IMR-90 (cell line): ENCODE measurements around the gene LSM7. TPM values are rescaled to one million over a fixed set of nuclear protein-coding genes. Genes with fewer than 3 reads are reported as not detected.

Experiments
- ATAC-seq: fragments of 200-7000 bp; cut with Tn5 transposase; 2 replicates; pipeline ENCODE4 v1.9.1; 2020; ENCODE audit warnings: low read depth, mild to moderate bottlenecking, moderate library complexity
- BruUV-seq: library from RNA; stranded (reverse); fragments of 400-500 nt; replicated peaks from 2 replicates; lab custom pipeline; 2021; lab: Mats Ljungman, UMichigan
- CTCF ChIA-PET: fragments of 300-600 bp; formaldehyde crosslinking; extraction: SDS; loops from one replicate; lab custom pipeline; 2021; ENCODE audit warnings: antibody characterized with exemption; lab: Yijun Ruan, JAX
- POLR2A ChIA-PET: fragments of 300-600 bp; sonication (Branson Sonifier 250); formaldehyde crosslinking; loops from one replicate; lab custom pipeline; 2022; ENCODE audit warnings: antibody characterized with exemption; ENCODE audit not compliant: unreplicated experiment; lab: Charles Lee
- DNase-seq: peaks from one replicate; pipeline ENCODE4 v3.0.0; 2013
- H2AFZ ChIP-seq: replicated peaks from 2 replicates; pipeline ENCODE3; 2013; ENCODE audit warnings: low read length, mild to moderate bottlenecking; ENCODE audit not compliant: poor library complexity
- H2AK5ac ChIP-seq: 2 replicates; pipeline ENCODE4 v1.6.1; 2013; ENCODE audit warnings: low read depth, low read length, inconsistent platforms
- H2AK9ac ChIP-seq: replicated peaks from 2 replicates; pipeline ENCODE3; 2013; ENCODE audit warnings: mild to moderate bottlenecking, low read depth, low read length, moderate library complexity; ENCODE audit not compliant: poor library complexity
- H2BK120ac ChIP-seq: 2 replicates; pipeline ENCODE4 v1.6.1; 2013; ENCODE audit warnings: low read depth, low read length, inconsistent platforms
- H2BK15ac ChIP-seq: 3 replicates; pipeline ENCODE4 v1.6.1; 2013; ENCODE audit warnings: low read depth, low read length, inconsistent platforms
- H2BK20ac ChIP-seq: 2 replicates; pipeline ENCODE4 v1.6.1; 2013; ENCODE audit warnings: low read depth, mild to moderate bottlenecking, inconsistent platforms, low read length, moderate library complexity
- H2BK5ac ChIP-seq: 2 replicates; pipeline ENCODE4 v1.6.1; 2013; ENCODE audit warnings: mild to moderate bottlenecking, low read depth, low read length, inconsistent platforms; ENCODE audit not compliant: poor library complexity, severe bottlenecking
- H3K14ac ChIP-seq: replicated peaks from 2 replicates; pipeline ENCODE4 v1.6.1; 2013; ENCODE audit warnings: low read depth, low read length, inconsistent platforms
- H3K18ac ChIP-seq: 2 replicates; pipeline ENCODE4 v1.6.1; 2013; ENCODE audit warnings: low read depth, low read length, control low read depth
- H3K23ac ChIP-seq: 2 replicates; pipeline ENCODE4 v1.6.1; 2013; ENCODE audit warnings: low read depth, low read length, inconsistent platforms
- H3K27ac ChIP-seq: 2 replicates; pipeline ENCODE4 v1.5.1; 2013; ENCODE audit warnings: mild to moderate bottlenecking, control low read depth, low read length; ENCODE audit not compliant: insufficient read depth
- H3K27me3 ChIP-seq: 2 replicates; pipeline ENCODE4 v1.6.1; 2013; ENCODE audit warnings: low read length; ENCODE audit not compliant: control insufficient read depth, insufficient read depth
- H3K36me3 ChIP-seq: 2 replicates; pipeline ENCODE4 v1.6.1; 2013; ENCODE audit warnings: low read length, mixed read lengths; ENCODE audit not compliant: control insufficient read depth, insufficient read depth
- H3K4ac ChIP-seq: 2 replicates; pipeline ENCODE4 v1.6.1; 2013; ENCODE audit warnings: low read depth, low read length, inconsistent platforms
- H3K4me1 ChIP-seq: 2 replicates; pipeline ENCODE4 v1.6.1; 2013; ENCODE audit warnings: low read length, mixed read lengths; ENCODE audit not compliant: control insufficient read depth, insufficient read depth
- H3K4me2 ChIP-seq: 2 replicates; pipeline ENCODE4 v1.6.1; 2013; ENCODE audit warnings: low read depth, mild to moderate bottlenecking, control low read depth, low read length, moderate library complexity
- H3K4me3 ChIP-seq: 2 replicates; pipeline ENCODE4 v1.5.1; 2013; ENCODE audit warnings: low read depth, mild to moderate bottlenecking, control low read depth, low read length, moderate library complexity; ENCODE audit not compliant: insufficient read depth
- H3K56ac ChIP-seq: 2 replicates; pipeline ENCODE4 v1.6.1; 2013; ENCODE audit warnings: low read length, inconsistent platforms; ENCODE audit not compliant: insufficient read depth; ENCODE audit errors: extremely low read depth
- H3K79me1 ChIP-seq, 2 experiments: 2 replicates each; pipeline ENCODE4 v1.6.1; 2013; ENCODE audit warnings: low read length in 2 of 2, inconsistent platforms in 1 of 2, low read depth in 1 of 2
- H3K9ac ChIP-seq: 2 replicates; pipeline ENCODE4 v1.6.1; 2013; ENCODE audit warnings: low read depth, low read length, control low read depth
- H3K9me1 ChIP-seq: 2 replicates; pipeline ENCODE4 v1.6.1; 2013; ENCODE audit warnings: low read length, inconsistent platforms; ENCODE audit not compliant: insufficient read depth
- H3K9me3 ChIP-seq: 2 replicates; pipeline ENCODE4 v1.6.1; 2013; ENCODE audit warnings: low read length; ENCODE audit not compliant: control insufficient read depth, insufficient read depth
- H4K20me1 ChIP-seq: 2 replicates; pipeline ENCODE4 v1.6.1; 2013; ENCODE audit warnings: low read length, inconsistent platforms; ENCODE audit not compliant: insufficient read depth
- H4K5ac ChIP-seq: 2 replicates; pipeline ENCODE4 v1.6.1; 2013; ENCODE audit warnings: mild to moderate bottlenecking, low read depth, low read length, control low read depth
- H4K8ac ChIP-seq, 2 experiments: 2 replicates each; pipeline ENCODE4 v1.6.1; 2013; ENCODE audit warnings: low read depth in 2 of 2, low read length in 2 of 2, control low read depth in 1 of 2, inconsistent platforms in 1 of 2
- H4K91ac ChIP-seq: 2 replicates; pipeline ENCODE4 v1.6.1; 2013; ENCODE audit warnings: low read depth, low read length, inconsistent platforms; ENCODE audit not compliant: insufficient read depth
- BHLHE40 ChIP-seq: fragments of 150-350 bp; IDR thresholded peaks from 2 replicates; pipeline ENCODE4 v1.6.1; 2016; ENCODE audit warnings: mild to moderate bottlenecking, low read depth, low read length
- CEBPB ChIP-seq: IDR thresholded peaks from 2 replicates; pipeline ENCODE4 v1.6.1; 2012; ENCODE audit warnings: low read depth, low read length, improper control_type of control experiment
- CHD1 ChIP-seq: IDR thresholded peaks from 2 replicates; pipeline ENCODE4 v1.6.1; 2012; ENCODE audit warnings: low read depth, low read length, improper control_type of control experiment
- FOS ChIP-seq: fragments of 150-350 bp; IDR thresholded peaks from 2 replicates; pipeline ENCODE4 v1.6.1; 2016; ENCODE audit warnings: low read depth, low read length
- MAFK ChIP-seq: IDR thresholded peaks from 2 replicates; pipeline ENCODE4 v1.6.1; 2012; ENCODE audit warnings: low read depth, low read length, improper control_type of control experiment
- MAZ ChIP-seq: IDR thresholded peaks from 2 replicates; pipeline ENCODE4 v1.6.1; 2012; ENCODE audit warnings: low read depth, mild to moderate bottlenecking, low read length, improper control_type of control experiment, moderate library complexity, borderline replicate concordance
- MXI1 ChIP-seq: IDR thresholded peaks from 2 replicates; pipeline ENCODE4 v1.6.1; 2012; ENCODE audit warnings: low read depth, mild to moderate bottlenecking, low read length, moderate library complexity, borderline replicate concordance
- NFE2L2 ChIP-seq: fragments of 150-350 bp; IDR thresholded peaks from 2 replicates; pipeline ENCODE4 v1.6.1; 2016; ENCODE audit warnings: low read depth, mild to moderate bottlenecking, low read length
- POLR2A ChIP-seq: IDR thresholded peaks from 2 replicates; pipeline ENCODE4 v1.6.1; 2012; ENCODE audit warnings: mild to moderate bottlenecking, low read depth, low read length
- RAD21 ChIP-seq: IDR thresholded peaks from 2 replicates; pipeline ENCODE4 v1.6.1; 2012; ENCODE audit warnings: low read length, improper control_type of control experiment
- RCOR1 ChIP-seq: IDR thresholded peaks from 2 replicates; pipeline ENCODE4 v1.6.1; 2012; ENCODE audit warnings: mild to moderate bottlenecking, low read length, improper control_type of control experiment; ENCODE audit not compliant: insufficient replicate concordance
- RFX5 ChIP-seq: IDR thresholded peaks from 2 replicates; pipeline ENCODE4 v1.8.0; 2012; ENCODE audit warnings: low read depth, mild to moderate bottlenecking, low read length, moderate library complexity
- SMC3 ChIP-seq: fragments of 150-350 bp; IDR thresholded peaks from 2 replicates; pipeline ENCODE4 v1.6.1; 2016; ENCODE audit warnings: low read depth, mild to moderate bottlenecking, antibody characterized with exemption, low read length, moderate library complexity
- WGBS, 2 experiments: methylation state at CpG; one replicate each; pipeline versions ENCODE4 v1.1.5 to v1.1.7; 2013; ENCODE audit warnings: missing lambda C conversion rate in 2 of 2; ENCODE audit not compliant: insufficient read length in 1 of 2; ENCODE audit errors: extremely low coverage in 2 of 2; 5-methylcytosine and 5-hydroxymethylcytosine counted together
- dilution Hi-C: fragments of 300-500 bp; cut with HindIII; formaldehyde crosslinking; loops from one replicate; pipeline ENCODE4 v1.14.3; 2018; ENCODE audit warnings: low sequenced_read_pairs; ENCODE audit not compliant: unreplicated experiment
- in situ Hi-C: fragments of 300-500 bp; cut with MboI; formaldehyde crosslinking; loops from 3 replicates; pipeline ENCODE4 v1.14.3; 2019; ENCODE audit warnings: low sequenced_read_pairs, inconsistent platforms, mixed read lengths
- intact Hi-C: fragments of 100-400 bp; cut with micrococcal nuclease; formaldehyde crosslinking; loops from 2 replicates; pipeline ENCODE4 v1.10.0; 2022
- polyA plus RNA-seq, 3 experiments: library from polyadenylated mRNA; depleted of rRNA; stranded (reverse); fragments of >200 nt; gene quantifications; 2 replicates each; pipeline ENCODE4 v1.2.3, GENCODE V29; 2012; ENCODE audit warnings: low replicate concordance in 1 of 3
- total RNA-seq: library from RNA; depleted of rRNA; stranded (reverse); fragments of >200 nt; gene quantifications from 2 replicates; pipeline ENCODE4 v1.2.3, GENCODE V29; 2012
- TF ChIP-seq, protein P1 (sequence below): fragments of 150-350 bp; IDR thresholded peaks from 2 replicates; pipeline ENCODE4 v1.6.1; 2016; ENCODE audit warnings: low read depth, mild to moderate bottlenecking, low read length, moderate library complexity, borderline replicate concordance
- TF ChIP-seq, protein P2 (sequence below): conservative IDR thresholded peaks from 2 replicates; pipeline ENCODE4 v1.5.1; 2012; ENCODE audit warnings: mild to moderate bottlenecking, low read depth, low read length, improper control_type of control experiment
- TF ChIP-seq, protein P3 (sequence below): fragments of 150-350 bp; IDR thresholded peaks from 2 replicates; pipeline ENCODE4 v1.6.1; 2017; ENCODE audit warnings: mild to moderate bottlenecking, antibody characterized with exemption, low read length, low read depth

LSM7 gene
- total and polyA plus RNA-seq, 2 of the 4 experiments (the other 2 are of a cell fraction), result 145 to 708 TPM

DNA sequence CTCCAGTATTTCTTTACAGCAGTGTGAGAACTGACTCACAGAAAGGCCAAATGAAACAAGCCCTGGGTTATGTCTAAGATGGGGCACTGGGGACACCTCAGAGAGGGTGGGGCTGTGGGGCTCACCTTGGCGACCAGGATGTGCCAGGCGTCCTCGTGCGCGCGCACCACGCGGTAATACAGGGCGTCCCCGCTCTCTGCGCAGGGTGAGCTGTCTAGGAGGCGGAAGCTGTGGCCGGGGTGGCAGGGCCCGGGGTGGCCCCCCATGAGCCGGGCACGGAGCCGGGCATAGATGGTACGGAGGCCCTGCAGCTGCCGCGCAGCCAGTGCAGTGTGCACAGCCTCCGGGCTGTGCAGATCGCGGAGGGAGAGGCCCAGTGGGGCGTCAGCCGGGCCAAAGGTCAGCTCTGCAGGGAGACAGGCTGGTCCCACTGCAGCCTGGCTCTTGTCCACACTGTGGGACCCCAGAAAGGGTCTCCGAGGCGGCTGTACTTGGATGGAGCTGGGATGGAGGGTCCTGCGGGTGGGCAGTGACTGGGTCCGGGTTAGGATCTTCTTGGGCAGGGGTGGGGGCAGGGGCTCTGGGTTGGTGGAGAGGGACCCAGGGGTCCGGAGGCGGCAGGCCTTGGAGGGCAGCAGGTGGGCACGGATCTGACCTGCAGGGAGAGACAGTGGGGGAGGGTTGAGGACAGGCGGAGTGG lies 49.8 kb downstream of the LSM7 start:
- Histone ChIP-seq H3K9ac (no peak overlapping the region), H3K36me3 (peaks cover 15% of the 10 kb centered on the region; the same call in 1 of the 2 replicates), H3K56ac (no peak overlapping the region), H2BK20ac (no peak overlapping the region), H2BK15ac (no peak overlapping the region), H3K27me3 (no peaks in the 10 kb centered on the region), H3K4me2 (no peak overlapping the region), H3K23ac (no peak overlapping the region), H2AFZ (no peak overlapping the region), H3K18ac (no peak overlapping the region), H2BK120ac (no peak overlapping the region), H2BK5ac (no peak overlapping the region), H3K14ac (no peak overlapping the region), H2AK5ac (no peak overlapping the region), H3K4ac (no peak overlapping the region), H4K5ac (no peak overlapping the region), H3K9me1 (no peaks in the 10 kb centered on the region), H3K4me3 (no peak overlapping the region), H3K9me3 (no peaks in the 10 kb centered on the region), H4K91ac (no peak overlapping the region), H4K20me1 (peaks cover 35% of the 10 kb centered on the region), H3K4me1 (peaks cover 11% of the 10 kb centered on the region), H3K27ac (no peak overlapping the region), H4K8ac (no peak overlapping the region), H3K79me1 (peaks cover 7 to 30% of the 10 kb centered on the region in 2 experiments; a peak in 3 of 4 replicates), H2AK9ac (no peak overlapping the region)
- intact Hi-C loops (no loop called here), dilution Hi-C loops (no loop called here), in situ Hi-C loops (loop anchor here (10.0 kb wide), 1 partner anchor 336 kb away; no protein-coding TSS in a partner anchor)
- ATAC-seq (no peak), DNase-seq (no peak)
- CTCF ChIA-PET, result no interaction called here
- WGBS, 2 experiments, result 91% methylated on average over 20 of the region's 33 CpGs; no CpG with 5 or more reads in 1 of the 2 experiments
- POLR2A ChIA-PET, result no interaction called here
- no peak for TF ChIP-seq CHD1
- no peak for TF ChIP-seq RCOR1
- no peak for TF ChIP-seq RAD21
- TF ChIP-seq, protein P1, sequence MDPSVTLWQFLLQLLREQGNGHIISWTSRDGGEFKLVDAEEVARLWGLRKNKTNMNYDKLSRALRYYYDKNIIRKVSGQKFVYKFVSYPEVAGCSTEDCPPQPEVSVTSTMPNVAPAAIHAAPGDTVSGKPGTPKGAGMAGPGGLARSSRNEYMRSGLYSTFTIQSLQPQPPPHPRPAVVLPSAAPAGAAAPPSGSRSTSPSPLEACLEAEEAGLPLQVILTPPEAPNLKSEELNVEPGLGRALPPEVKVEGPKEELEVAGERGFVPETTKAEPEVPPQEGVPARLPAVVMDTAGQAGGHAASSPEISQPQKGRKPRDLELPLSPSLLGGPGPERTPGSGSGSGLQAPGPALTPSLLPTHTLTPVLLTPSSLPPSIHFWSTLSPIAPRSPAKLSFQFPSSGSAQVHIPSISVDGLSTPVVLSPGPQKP, result no peak
- TF ChIP-seq MAFK, result no peak
- no peak for TF ChIP-seq SMC3
- TF ChIP-seq FOS, result no peak
- no peak for TF ChIP-seq BHLHE40
- TF ChIP-seq MAZ, result no peak
- TF ChIP-seq POLR2A, result no peak
- no peak for TF ChIP-seq CEBPB
- TF ChIP-seq, protein P2, sequence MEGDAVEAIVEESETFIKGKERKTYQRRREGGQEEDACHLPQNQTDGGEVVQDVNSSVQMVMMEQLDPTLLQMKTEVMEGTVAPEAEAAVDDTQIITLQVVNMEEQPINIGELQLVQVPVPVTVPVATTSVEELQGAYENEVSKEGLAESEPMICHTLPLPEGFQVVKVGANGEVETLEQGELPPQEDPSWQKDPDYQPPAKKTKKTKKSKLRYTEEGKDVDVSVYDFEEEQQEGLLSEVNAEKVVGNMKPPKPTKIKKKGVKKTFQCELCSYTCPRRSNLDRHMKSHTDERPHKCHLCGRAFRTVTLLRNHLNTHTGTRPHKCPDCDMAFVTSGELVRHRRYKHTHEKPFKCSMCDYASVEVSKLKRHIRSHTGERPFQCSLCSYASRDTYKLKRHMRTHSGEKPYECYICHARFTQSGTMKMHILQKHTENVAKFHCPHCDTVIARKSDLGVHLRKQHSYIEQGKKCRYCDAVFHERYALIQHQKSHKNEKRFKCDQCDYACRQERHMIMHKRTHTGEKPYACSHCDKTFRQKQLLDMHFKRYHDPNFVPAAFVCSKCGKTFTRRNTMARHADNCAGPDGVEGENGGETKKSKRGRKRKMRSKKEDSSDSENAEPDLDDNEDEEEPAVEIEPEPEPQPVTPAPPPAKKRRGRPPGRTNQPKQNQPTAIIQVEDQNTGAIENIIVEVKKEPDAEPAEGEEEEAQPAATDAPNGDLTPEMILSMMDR, result no peak
- TF ChIP-seq, protein P3, sequence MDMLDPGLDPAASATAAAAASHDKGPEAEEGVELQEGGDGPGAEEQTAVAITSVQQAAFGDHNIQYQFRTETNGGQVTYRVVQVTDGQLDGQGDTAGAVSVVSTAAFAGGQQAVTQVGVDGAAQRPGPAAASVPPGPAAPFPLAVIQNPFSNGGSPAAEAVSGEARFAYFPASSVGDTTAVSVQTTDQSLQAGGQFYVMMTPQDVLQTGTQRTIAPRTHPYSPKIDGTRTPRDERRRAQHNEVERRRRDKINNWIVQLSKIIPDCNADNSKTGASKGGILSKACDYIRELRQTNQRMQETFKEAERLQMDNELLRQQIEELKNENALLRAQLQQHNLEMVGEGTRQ, result no peak
- no peak for TF ChIP-seq NFE2L2
- TF ChIP-seq RFX5, result no peak
- no peak for TF ChIP-seq MXI1
- BruUV-seq, result no TSS peak
